GM12891 (cell line): Measurements from ENCODE around the gene CLIC3.

Experiments
- DNase-seq: peaks from one replicate; pipeline ENCODE4 v3.0.0; 2011; ENCODE audit warnings: low spot score; ENCODE audit not compliant: insufficient read length
- FAIRE-seq: peaks from 2 replicates; lab custom pipeline; 2011; peaks lifted over from hg19 to GRCh38; lab: Jason Lieb, UNC
- PAX5 ChIP-seq: IDR thresholded peaks from 2 replicates; pipeline ENCODE4 v1.6.1; 2011; ENCODE audit warnings: low read length, moderate library complexity, mild to moderate bottlenecking; ENCODE audit not compliant: insufficient read depth, severe bottlenecking
- POLR2A ChIP-seq: IDR thresholded peaks from 2 replicates; pipeline ENCODE4 v1.6.1; 2011; ENCODE audit warnings: low read depth, low read length, control low read depth
- POLR2AphosphoS5 ChIP-seq: IDR thresholded peaks from 2 replicates; pipeline ENCODE4 v1.6.1; 2011; ENCODE audit warnings: low read depth, low read length, control low read depth
- POU2F2 ChIP-seq: IDR thresholded peaks from 2 replicates; pipeline ENCODE4 v1.6.1; 2011; ENCODE audit warnings: low read depth, mild to moderate bottlenecking, control low read depth, low read length, moderate library complexity
- SPI1 ChIP-seq: IDR thresholded peaks from 2 replicates; pipeline ENCODE4 v1.6.1; 2011; ENCODE audit warnings: low read depth, low read length, control low read depth
- TAF1 ChIP-seq: IDR thresholded peaks from 2 replicates; pipeline ENCODE4 v1.6.1; 2011; ENCODE audit warnings: low read depth, low read length, control low read depth

The CLIC3 gene

DNA sequence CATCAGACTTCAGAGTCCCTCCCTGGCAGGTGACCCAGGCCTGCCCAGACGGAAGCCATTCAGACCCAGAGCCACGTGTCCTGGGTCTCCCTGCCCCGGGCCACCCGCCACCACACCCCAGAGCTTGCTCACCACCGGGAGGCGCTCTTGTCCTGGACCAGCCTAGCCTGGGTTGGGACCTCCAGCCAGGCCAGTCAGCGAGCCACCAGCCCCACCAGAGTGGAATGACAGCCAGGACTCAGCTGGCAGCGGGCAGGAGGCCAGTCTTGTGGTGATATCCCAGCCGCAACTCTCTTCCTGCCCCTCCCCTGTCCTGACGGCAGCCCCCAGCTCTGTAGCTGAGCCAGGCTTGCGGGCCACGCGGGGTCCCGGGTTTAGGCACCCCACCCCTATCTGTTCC is 20.7 kb downstream of the CLIC3 start:
- DNase-seq (no peak), FAIRE-seq (no peak)
- TF ChIP-seq POLR2A (no peak), SPI1 (no peak), POU2F2 (no peak), POLR2AphosphoS5 (no peak), TAF1 (no peak), PAX5 (no peak)

- no peak for DNase-seq
- no peak for TF ChIP-seq POLR2AphosphoS5
- TF ChIP-seq SPI1 = no peak
- no peak for TF ChIP-seq POLR2A
- TF ChIP-seq PAX5 = no peak
- no peak for TF ChIP-seq POU2F2
- TF ChIP-seq TAF1 = no peak
- FAIRE-seq = no peak
Observed at GRCh38 chr9:136974817-136975535, 21.4 kb downstream of the CLIC3 start.

DNA sequence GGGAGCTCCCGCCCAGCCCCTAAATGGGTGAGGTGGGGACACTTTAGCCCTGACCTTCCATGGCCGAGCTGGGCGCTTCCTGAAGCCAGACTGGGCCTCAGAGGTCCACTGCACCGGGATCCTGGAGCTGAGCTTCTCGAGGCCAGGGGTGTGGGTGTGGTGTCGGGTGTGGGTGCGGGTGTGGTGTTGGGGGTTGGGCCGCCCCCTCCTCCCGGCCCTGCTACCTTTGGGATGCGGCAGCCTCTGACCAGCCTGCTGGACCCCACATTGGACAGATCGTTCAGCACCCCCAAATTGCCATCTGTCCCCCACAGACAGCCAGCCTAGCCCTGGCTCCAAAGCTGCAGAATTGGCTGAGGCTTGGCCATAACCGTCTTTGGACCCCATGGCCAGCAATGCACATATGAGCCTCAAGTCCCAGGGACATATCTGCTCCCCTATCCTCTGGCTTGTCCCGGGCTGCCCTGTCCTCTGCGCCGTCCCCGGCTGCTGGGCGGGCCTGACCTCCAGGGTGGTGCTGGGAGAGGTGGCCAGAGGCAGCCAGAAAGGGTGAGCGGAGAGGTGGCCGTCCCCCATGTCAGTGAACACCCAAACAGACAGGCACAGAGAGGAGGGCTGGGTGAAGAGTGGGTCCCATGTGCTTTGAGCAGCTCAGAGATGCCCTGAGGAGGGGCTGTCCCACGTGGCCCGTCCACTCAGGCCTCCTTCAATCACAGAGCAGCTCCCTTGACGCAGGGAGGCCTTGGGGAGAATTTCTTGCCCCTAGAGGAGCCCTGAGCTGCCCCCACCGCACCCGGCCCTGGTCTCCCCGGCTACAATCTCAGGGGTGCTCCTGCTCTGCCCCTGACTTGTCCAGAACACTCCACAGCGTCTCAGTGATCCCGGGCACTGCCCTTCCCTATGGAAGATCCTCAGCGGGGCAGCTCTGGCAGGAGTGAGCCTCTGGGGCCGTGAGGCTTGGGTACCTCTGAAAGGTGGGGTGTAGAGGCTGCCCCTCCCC is 22.4 kb downstream of the CLIC3 start:
- no peak for DNase-seq
- no peak for FAIRE-seq
- TF ChIP-seq POLR2AphosphoS5 (no peak), POLR2A (no peak), TAF1 (no peak), POU2F2 (no peak), SPI1 (no peak), PAX5 (no peak)

GRCh38 chr9:136972743-136973142 is 23.6 kb downstream of the CLIC3 start:
- DNase-seq (no peak), FAIRE-seq (no peak)
- TF ChIP-seq POLR2AphosphoS5 = no peak
- TF ChIP-seq TAF1 = no peak
- TF ChIP-seq SPI1 = no peak
- TF ChIP-seq POLR2A = no peak
- no peak for TF ChIP-seq POU2F2
- TF ChIP-seq PAX5 = no peak

- no peak for DNase-seq
- TF ChIP-seq POLR2AphosphoS5 (no peak), PAX5 (no peak), SPI1 (no peak), TAF1 (no peak), POLR2A (no peak), POU2F2 (no peak)
- no peak for FAIRE-seq
Observed at GRCh38 chr9:136972335-136972734, 24.0 kb downstream of the CLIC3 start.

DNA sequence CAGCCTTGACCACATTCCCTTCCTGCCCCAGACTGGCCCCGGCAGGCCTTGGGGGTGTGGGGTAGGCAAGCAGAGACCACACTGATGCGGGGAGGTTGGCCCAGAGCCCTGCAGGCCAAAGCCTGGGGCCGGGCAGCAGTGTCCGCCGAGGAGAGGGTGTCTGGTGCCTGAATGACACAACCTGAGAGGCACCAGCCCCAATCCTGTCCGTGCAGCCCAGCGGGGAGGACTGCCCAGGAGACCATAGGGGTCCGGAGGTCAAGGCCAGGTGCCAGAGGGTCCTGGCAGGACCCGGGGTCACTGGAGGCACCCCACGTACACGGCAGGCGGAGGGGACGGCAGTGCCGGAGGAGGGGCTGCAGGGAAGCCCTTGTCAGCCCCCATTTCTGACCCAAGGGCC is 24.6 kb downstream of the CLIC3 start:
- no peak for DNase-seq
- TF ChIP-seq POU2F2 (no peak), POLR2A (no peak), PAX5 (no peak), POLR2AphosphoS5 (no peak), TAF1 (no peak), SPI1 (no peak)
- no peak for FAIRE-seq

- no peak for FAIRE-seq
- no peak for TF ChIP-seq SPI1
- TF ChIP-seq POLR2AphosphoS5 = no peak
- no peak for TF ChIP-seq PAX5
- no peak for TF ChIP-seq TAF1
- no peak for TF ChIP-seq POLR2A
- no peak for TF ChIP-seq POU2F2
- DNase-seq = no peak
Observed at GRCh38 chr9:136970361-136970760, 26.0 kb downstream of the CLIC3 start.

DNA sequence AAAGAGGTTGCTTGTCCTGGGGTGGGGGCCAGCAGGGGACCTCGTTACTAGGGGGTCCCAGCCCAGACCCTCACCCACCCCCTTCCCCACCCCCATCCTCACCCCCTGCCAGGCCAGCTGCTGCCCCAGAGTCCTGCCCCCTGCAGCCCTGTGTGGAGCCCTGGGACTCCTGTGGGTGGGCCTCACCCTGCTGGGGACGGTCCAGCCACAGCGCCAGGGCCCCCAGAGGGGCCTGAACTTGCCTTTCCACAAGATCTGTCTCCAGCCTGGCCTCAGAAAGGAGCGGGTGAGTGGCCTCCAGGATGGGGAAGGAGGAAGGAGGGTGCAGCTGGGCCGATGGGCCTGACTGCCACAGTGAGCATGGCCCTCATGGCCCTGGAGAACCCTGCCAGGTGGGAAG is 26.6 kb downstream of the CLIC3 start:
- FAIRE-seq (no peak), DNase-seq (no peak)
- TF ChIP-seq TAF1 = no peak
- TF ChIP-seq PAX5 = no peak
- TF ChIP-seq POU2F2 = no peak
- no peak for TF ChIP-seq POLR2A
- TF ChIP-seq POLR2AphosphoS5 = no peak
- no peak for TF ChIP-seq SPI1

- FAIRE-seq = no peak
- TF ChIP-seq POLR2A (no peak), POLR2AphosphoS5 (no peak), TAF1 (no peak), SPI1 (no peak), POU2F2 (no peak), PAX5 (no peak)
- no peak for DNase-seq
Observed at GRCh38 chr9:136969150-136969549, 27.2 kb downstream of the CLIC3 start.
